ENCODE measurements around the gene DOCK6.

DNA sequence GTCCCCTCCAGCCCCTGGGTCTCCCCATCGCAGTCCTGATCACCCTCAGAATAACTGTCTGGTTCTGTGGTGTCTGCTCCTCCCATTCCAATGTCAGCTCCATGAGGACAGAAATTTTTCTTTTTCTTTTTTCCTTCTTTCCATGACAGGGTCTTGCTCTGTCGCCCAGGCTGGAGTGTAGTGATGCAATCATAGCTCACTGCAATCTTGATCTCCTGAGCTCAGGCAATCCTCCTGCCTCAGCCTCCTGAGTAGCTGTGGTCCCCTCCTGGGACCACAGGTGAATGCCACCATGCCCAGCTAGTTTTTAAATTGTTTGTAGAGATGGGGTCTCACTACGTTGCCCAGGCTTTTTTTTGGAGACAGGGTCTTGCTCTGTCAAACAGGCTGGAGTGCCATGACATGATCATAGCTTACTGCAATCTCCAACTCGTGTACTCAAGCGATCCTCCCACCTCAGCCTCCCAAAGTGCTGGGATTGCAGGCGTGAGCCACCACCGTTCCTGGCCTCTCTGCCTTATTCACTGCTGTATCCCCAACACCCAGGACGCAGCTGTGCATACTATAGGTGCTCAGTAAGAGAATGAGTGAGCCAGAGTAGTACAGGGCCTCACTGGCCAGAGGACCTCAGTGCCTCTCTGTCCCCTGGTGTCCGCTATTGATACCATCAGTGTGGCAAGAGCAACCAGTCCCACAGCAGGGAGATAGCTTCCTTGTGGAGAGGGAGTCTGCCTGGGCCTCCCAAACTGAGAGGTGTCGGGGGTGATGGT is 5.2 kb upstream of the DOCK6 start:
- TF ChIP-seq, protein P1, sequence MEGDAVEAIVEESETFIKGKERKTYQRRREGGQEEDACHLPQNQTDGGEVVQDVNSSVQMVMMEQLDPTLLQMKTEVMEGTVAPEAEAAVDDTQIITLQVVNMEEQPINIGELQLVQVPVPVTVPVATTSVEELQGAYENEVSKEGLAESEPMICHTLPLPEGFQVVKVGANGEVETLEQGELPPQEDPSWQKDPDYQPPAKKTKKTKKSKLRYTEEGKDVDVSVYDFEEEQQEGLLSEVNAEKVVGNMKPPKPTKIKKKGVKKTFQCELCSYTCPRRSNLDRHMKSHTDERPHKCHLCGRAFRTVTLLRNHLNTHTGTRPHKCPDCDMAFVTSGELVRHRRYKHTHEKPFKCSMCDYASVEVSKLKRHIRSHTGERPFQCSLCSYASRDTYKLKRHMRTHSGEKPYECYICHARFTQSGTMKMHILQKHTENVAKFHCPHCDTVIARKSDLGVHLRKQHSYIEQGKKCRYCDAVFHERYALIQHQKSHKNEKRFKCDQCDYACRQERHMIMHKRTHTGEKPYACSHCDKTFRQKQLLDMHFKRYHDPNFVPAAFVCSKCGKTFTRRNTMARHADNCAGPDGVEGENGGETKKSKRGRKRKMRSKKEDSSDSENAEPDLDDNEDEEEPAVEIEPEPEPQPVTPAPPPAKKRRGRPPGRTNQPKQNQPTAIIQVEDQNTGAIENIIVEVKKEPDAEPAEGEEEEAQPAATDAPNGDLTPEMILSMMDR (IDR thresholded peaks at IDR 0.05; ENCODE audit: poor library complexity) = no peak
- TF ChIP-seq EZH2phosphoT487 (IDR thresholded peaks at IDR 0.05; ENCODE audit: low read depth, severe bottlenecking, unreplicated experiment) = no peak

Measured in hepatocyte (in vitro differentiated cells).